NCI-H2029 treated with DMSO at 0.1 percent for 48 hours (cell line): ENCODE results near the gene EPG5.
"Not testable (repeated sequence)": the region's sequence is repeated elsewhere in the genome, so short reads cannot be mapped to it uniquely, and the experiment has no call there.

Experiments
- DNase-seq: peaks from one replicate; lab custom pipeline; 2025; lab: John Stamatoyannopoulos, UW

Gene EPG5

DNA sequence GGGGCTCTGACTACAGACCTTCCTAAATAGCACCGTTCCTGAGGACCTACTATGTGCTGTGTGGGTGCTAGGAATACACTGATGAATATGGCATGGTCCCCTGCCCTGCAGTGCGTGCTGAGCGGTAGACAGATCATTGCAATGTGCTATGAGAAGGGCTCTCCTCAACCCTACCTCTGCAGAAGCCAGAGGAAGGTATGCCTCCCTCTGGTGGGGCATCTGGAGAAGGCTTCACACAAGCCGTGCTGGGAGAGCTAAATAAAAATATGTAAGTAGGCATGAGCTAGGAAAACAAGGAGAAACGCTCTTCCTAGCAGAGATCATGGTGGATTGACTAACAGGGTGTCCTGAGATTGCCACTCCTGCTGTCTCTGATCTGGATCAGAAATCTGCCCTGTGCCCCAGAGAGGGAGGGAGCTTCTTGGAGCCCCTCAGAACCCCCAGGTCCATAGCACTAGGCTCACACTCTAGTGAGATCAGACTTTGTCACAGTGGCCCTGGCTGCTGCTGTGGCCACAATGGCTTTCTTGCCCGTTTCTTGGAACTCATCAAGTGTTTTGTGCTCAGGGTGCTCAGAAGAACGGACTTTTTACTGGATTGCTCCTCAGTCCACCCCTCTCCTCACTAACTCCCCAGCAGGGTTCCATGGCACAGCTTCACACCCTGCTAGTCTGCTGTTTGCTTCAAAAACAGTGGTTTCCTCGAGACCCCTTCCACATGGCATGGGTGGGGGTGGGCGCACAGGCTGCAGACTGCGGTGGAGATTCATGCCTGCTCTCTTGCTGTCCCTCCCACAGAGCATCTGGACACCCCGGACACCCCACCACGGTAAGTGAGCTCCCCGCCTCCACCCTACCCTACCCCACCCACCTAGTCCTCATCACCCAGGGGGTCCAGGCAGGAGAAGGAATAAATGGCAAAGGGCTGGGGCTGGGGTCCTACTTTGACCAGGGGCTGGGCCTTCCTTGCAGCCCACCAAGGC lies 127.4 kb downstream of the EPG5 start:
- no peak for DNase-seq

DNA sequence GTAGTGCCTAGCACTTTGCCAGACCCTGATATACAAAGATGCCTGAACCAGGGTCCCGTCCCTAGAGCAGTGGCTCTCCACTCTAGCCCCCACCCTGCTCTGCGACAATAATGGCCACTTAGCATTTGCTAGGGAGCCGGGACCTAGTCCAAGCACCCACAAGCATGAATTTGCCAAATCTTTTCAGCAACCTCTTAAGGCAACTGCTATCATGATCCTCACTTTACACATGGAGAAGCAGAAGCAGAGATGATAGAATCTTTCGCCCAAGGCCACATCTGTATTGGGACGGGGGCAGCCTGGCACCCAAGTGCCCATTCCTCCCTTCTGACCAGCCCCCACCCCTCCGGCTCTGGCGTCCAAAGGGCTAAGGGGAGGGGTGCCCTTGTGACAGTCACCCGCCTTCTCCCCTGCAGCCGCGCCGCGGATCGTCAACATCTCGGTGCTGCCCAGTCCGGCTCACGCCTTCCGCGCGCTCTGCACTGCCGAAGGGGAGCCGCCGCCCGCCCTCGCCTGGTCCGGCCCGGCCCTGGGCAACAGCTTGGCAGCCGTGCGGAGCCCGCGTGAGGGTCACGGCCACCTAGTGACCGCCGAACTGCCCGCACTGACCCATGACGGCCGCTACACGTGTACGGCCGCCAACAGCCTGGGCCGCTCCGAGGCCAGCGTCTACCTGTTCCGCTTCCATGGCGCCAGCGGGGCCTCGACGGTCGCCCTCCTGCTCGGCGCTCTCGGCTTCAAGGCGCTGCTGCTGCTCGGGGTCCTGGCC lies 128.6 kb downstream of the EPG5 start:
- no peak for DNase-seq

DNA sequence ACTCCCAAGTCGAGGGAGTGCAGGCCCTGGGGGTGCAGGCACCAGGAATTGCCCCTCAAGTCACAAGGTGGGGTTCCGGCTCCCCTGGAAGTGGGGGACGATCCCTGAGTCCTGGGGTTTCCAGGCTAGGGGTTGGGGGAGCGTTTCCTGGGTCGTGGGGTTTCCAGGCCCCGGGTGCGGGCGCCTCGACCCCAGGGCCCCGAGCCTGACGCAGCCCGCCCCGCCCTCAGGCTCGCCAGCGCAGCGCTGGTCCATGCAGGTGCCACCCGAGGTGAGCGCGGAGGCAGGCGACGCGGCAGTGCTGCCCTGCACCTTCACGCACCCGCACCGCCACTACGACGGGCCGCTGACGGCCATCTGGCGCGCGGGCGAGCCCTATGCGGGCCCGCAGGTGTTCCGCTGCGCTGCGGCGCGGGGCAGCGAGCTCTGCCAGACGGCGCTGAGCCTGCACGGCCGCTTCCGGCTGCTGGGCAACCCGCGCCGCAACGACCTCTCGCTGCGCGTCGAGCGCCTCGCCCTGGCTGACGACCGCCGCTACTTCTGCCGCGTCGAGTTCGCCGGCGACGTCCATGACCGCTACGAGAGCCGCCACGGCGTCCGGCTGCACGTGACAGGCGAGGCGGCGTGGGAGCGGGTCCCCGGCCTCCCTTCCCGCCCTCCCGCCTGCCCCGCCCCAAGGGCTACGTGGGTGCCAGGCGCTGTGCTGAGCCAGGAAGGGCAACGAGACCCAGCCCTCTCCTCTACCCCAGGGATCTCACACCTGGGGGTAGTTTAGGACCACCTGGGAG lies 129.7 kb downstream of the EPG5 start:
- DNase-seq: no peak

DNA sequence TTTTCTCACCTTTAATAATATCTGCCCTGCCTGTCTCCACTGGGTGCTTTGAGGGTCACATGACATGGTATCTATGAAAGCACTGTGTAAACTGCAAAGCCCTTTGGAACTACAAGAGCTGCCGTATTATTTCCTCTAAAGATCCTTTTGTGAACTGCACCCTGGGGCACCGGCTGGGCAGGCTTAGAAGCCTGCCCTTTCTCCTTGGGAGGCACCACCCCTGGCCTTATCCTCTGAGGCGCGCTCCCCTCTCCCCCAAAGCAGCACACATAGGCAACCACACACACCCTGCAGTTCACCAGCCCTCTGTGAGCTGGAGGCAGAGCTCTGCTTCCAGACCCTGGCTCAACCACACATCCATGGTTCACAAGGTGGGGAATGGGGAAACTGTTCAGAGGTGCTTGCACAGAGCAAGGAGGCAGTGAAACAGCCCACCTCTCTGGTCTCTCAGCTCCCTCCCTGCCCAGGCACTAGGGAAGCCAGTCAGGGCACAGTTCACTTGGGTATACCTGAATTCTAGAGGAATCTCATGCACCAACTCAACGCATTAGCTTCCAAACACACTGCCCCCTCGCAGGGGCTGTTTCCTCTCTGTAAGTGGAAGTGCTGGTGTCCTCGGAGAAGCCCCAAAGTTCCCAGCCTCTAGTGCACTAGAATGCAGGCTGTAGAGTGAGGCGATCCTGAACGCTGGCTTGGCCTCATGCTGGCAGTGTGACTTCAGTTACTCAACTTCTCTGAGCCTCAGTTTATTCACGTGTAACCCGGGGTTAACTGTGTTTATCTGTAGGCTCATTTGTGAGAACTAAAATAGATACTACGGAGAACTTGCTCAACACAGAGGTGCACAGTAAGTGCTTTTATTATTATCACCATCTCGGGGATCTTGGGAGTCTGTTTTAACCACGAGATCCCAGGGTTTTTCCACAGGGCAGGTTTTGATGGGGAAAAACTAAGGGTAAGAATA lies 130.6 kb downstream of the EPG5 start:
- DNase-seq: no peak

DNA sequence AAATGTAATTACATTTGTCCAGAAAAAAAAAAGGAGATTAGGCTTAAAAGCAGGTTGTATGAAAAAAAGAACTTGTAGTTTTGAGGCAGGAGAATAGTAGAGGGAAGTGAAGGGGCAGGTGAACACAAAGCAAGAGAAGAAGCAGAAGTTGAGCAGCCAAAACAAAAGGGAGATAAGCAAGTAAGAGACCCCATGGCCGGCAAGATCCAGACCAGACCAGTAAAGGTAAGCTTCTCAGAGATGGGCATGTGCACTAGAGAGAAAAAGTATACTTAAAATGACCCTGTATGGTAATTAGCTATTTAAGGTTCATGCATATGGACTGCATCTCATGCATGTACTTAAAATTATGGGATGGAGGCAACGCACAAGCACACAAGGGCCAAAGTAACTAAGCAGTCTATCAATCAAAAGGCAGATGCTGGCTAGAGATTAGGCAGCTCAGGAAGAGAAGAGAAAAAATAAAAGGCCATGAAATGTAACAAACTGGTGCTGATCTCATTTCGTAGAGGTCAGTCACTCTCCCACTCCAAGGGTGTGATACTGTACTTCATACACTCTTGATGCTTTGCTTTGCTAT lies 132.0 kb downstream of the EPG5 start:
- DNase-seq: no peak

DNA sequence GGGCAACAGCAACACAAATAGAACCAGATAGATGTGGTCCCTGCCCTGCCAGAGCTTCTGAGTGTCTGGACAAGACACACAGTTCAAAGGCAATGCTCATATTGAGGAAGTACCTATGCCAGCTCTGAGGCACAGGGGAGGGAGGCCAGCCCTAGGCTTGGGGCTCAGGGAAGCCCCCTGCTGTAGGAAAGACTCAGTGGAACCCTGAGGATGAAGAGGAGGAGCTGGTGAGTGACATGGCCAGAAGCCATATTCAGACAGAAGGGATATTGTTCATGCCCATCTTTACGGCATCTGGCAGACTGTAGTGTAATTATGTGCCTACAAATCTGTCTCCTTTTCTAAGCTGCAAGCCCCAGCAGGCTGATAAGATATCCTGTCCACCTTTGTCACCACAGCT lies 132.8 kb downstream of the EPG5 start:
- DNase-seq: no peak

DNA sequence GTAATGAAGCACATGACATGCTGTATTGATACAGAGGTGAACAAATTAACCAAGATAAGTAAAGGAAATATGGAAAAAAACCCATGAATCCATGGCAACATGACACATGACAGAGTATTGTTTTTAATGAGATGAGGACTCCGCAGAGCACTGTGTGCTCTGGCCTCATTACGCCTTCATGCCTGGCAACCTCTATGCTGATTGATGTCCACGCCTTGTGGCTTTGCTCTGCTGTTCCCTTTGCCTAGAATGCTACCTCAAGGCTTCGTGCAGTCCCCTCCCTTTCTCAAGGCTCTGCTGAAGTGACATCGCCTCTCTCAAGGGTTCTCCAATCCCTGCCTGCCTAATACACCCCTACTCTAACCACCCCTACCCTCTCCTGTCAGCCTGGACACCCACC lies 133.3 kb downstream of the EPG5 start:
- DNase-seq: no peak

DNA sequence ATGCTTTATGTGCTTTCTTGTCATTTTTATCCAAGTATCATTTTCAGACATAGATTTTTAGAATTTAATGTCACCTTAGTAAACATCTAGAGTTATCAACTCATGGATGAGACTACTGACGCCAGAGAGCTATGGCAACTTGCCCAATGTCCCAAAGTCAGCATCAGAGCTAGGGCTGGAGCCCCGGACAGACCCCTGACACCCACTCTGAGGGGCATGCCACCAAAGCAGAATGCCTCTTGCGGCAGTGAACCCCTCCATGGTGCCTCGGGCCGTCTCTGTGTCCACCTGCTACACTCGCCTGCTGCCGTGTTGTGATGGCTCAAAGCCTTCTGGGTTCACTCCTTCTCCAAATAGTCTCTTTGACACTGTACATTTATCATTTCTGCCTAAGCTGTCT lies 136.2 kb downstream of the EPG5 start:
- no peak for DNase-seq

DNA sequence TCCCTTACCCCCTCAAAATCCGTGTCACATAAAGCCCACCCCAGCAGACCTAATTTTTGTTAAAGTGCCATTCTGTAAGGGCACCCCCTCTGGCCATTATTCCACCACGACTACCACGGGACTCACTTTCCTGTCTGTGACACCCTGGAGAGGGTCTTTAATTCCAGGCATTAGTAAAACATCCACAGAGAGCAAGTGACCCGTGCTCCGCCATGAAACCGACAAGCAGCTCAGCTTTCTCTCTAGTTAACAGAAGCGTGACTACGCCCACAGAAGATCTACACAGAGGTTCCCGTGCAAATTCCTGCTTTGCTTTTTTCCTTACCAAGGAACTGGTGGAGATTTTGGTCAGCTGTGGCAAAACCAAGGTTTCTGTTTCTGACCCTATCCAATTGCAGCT lies 137.3 kb downstream of the EPG5 start:
- no peak for DNase-seq

DNA sequence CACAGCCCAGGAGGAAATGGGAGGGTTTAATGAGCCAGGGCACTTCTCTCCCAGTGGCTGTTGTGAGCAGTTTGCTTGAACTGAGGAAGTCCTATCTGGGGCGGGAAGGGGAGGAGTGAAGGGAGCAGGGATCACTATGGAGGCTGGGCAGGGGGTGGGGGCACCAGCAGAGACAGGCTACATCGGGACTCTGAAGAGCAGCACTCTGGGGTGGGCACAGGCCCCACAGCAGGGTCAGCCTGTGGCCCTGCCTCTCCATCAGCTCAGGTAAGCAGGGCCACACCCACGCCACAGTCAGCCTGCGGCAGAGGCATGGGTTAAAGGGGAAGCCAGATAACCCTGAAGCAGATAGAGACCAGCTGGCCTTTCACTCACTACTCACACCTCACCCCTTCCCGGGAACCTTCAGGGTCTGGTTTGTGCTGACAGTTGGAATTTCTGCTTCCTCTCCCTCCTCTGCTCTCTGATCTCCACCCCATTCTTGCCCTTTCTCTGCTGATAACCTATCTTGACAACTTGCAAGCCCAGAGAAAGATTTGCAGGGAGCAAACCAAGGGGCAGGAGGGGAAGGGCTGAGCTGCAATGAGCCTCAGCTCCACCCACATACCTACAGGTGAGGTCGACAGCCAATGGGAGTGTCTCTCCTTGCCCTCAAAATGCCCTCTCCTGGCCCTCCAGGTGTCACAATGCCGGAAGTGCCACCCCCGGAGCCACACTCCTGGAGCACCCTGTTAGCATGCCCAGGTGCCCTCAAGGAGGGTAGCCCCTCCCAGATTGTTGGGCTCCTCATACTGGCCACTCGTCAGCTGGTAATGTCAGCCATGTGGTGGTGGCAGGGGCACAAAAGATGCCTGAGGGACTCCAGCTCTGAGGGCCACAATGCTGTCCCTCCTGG lies 138.0 kb downstream of the EPG5 start:
- no peak for DNase-seq

DNA sequence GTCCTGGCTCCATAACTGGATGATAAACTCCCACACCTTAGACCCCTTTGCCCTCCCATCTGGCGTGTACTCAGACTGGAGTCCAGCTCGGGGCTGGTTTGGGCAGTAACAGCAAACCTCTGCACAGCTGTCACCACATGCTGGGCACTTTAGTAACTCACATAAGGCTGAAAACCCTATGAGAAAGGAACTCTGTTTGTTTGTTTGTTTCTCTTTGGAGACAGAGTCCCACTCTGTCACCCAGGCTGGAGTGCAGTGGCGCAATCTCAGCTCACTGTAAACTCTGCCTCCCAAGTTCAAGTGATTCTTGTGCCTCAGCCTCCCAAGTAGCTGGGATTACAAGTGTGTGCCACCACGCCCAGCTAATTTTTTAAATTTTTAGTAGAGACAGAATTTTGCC lies 140.4 kb downstream of the EPG5 start:
- not testable (repeated sequence) for DNase-seq

DNA sequence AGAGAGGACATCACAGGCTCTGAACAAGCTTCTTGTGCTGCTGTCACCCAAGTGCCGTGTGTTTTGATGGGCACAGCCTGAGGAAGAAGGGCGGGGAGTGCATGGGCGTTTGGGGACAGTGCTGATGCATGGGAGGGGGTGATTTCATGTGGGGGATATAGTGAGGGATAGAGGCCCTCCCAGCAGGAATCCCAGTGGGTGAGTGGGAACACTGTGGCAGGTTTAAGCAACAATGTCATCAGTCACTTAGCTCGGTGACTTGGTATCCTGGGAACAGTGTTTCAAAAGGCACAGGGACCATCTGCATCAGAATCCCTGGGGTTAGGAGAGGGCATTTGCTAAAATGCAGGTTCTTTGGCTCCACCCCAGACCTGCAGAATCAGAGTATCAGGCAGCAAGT lies 141.0 kb downstream of the EPG5 start:
- DNase-seq: no peak

DNA sequence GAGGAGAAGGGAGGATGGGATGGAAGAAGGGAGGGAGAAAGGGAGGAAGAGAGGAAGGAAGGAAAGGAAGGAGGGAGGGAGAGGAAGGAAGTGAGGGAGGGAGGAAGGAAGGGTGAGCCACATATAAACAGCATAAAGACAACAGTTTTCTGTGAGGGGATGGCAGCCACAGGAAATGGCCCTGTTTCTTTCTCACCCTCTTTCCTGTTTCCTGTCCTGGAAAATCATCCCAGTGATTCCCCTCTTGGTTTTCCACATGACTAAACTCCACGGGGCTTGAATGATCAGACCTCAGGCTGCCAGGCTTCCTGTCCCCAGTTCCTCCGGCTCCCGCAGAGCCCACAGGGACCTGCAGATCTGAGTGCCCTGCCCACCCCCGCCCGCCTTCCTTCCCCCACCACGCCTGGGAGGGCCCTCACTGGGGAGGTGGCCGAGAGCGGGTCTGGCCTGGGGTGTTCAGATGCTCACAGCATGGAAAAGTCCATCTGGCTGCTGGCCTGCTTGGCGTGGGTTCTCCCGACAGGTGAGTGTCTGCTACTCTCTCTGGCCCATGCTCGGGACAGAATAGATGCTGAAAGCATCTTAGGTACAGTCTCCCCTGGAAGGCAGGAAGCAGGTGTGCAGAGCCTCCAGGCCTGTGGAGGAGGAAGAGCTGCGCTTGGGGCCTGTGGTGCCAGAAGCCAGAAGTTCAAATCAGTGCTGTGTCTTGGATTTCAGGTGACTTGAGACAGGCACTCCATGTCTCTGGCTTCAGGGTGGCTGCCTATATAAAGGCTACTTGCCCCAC lies 141.7 kb downstream of the EPG5 start, which contains the start of gene SIGLEC15:
SIGLEC15 (plus strand) TSS at position 418 of the 787 bp plus-strand sequence; CDS start at position 472, 54 bp downstream.
- DNase-seq: no peak

DNA sequence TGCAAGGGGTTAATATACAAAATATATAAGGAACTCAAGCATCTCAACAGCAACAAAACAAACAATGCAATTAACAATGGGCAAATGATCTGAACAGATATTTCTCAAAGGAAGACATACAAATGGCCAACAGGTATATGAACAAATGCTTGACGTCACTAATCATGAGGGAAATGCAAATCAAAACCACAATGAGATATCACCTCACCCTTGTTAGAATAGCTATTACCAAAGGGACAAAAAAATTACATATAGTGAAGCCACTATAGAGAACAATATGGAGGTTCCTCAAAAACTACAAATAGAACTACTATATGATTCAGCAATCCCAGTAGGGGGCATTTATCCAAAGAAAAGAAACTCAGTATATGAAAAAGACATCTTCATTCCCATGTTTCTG lies 145.4 kb downstream of the EPG5 start:
- DNase-seq: no peak

DNA sequence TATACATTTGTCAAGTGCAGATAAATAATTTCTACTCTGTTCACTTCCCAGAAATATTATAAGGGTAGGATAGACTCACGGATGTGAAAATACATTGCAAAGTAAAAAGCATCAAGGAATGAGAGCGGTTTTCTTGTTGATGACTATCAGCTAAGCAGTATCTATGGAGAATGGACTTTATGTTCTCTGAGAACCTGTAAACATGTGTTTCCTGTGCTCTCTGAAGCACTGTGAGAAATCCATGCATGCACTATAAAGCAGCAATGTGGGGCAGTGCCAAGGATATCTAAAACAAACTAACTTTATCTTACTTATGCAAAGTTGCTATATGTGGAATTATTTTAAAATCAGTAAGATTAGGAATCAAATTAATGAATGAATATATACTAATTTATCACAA lies 146.1 kb downstream of the EPG5 start:
- DNase-seq: no peak

DNA sequence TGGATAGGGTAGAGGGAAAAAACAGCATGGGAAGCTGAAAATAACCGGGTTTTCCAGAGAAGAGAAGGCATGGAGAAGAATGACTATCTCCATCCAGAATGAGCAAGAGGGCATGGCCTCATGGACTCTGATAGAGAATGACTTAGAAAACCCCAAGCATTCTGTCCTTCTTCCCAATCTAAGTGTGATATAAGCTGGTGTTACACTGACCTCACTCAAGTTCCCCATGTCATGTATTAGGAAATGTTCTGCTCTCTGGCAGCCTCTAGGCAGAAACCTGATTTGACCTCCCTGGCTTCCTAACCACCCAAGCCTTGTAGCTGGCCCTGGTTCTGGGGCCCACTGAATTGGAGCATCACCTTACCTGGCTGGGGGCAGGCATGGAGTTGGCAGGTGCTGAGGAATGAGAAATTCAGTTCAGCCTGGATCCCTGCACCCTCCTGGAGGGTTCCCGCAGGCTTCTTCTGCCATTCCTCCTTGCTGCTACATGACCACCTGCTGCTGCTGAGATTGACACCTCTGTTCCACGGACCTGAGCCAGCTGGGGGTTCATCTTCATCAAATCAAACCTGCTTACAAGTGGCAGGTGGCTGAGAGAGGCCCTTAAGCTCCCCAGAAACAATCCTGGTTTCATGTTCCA lies 146.9 kb downstream of the EPG5 start:
- no peak for DNase-seq

DNA sequence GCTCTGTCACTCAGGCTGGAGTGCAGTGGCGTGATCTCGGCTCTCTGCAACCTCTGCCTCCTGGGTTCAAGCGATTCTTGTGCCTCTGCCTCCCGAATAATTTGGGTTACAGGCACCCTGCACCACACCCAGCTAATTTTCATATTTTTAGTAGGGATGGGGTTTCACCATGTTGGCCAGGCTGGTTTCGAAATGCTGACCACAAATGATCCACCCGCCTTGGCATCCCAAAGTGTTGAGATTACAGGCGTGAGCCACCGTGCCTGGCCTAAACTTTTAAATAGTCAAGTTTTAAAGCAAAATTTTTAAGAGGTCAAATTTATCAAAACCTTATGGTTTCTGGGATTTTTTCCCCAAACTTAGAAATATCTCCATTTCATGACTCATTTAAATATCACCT lies 148.4 kb downstream of the EPG5 start:
- DNase-seq: not testable (repeated sequence)

DNA sequence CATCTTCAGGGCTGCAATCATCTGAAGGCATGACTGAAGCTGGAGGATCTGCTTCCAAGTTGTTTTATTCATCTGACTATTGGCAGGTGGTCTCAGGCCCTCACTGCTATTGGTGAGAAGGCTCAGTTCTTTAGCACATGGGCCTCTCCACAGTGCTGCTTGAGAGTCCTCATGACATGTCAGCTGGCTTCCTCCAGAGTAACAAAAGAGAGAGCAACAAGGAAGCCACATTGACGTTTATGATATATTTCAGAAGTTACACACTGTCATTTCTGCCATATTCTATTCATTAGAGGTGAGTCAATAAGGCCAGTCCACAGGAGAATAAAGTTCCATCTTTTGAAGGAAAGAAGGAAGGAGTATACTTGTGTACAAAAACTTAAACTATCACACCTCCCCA lies 149.6 kb downstream of the EPG5 start:
- DNase-seq: no peak
